NOMO-1 treated with DMSO at 0.1 percent for 48 hours (cell line): Measurements from ENCODE around the gene PRKACA.

ENCODE experiments used
- DNase-seq: peaks from one replicate; lab custom pipeline; 2025; ENCODE audit not compliant: unreplicated experiment; lab: John Stamatoyannopoulos, UW

The PRKACA gene

GRCh38 chr19:14096272-14096992, 21.1 kb downstream of the PRKACA start:
- DNase-seq, result no peak

GRCh38 chr19:14094854-14095253, 22.7 kb downstream of the PRKACA start:
- no peak for DNase-seq

- no peak for DNase-seq
Measured at GRCh38 chr19:14093117-14093823, 24.3 kb downstream of the PRKACA start.

- no peak for DNase-seq
Measured at GRCh38 chr19:14091813-14092462, 25.6 kb downstream of the PRKACA start.

GRCh38 chr19:14091081-14091812, 26.3 kb downstream of the PRKACA start:
- DNase-seq, result peak; percentile 82

GRCh38 chr19:14090509-14091080, 27.0 kb downstream of the PRKACA start, which contains the start of gene SAMD1:
TSS of gene SAMD1 (minus strand) at chr19:14090751.
- DNase-seq, result peak; percentile 82

GRCh38 chr19:14089662-14090508, 27.7 kb downstream of the PRKACA start:
- peak; percentile 22 for DNase-seq

- DNase-seq, result no peak
Measured at GRCh38 chr19:14089412-14089661, 28.2 kb downstream of the PRKACA start.

- no peak for DNase-seq
Measured at GRCh38 chr19:14088634-14089411, 28.7 kb downstream of the PRKACA start.

GRCh38 chr19:14086098-14086497, 31.5 kb downstream of the PRKACA start:
- DNase-seq, result no peak

- no peak for DNase-seq
Measured at GRCh38 chr19:14085309-14085995, 32.1 kb downstream of the PRKACA start, which contains the start of gene C19orf67. TSS of gene C19orf67 (minus strand) at chr19:14085783. CDS start at chr19:14085627, 156 bp downstream.

GRCh38 chr19:14082675-14082960, 34.9 kb downstream of the PRKACA start:
- no peak for DNase-seq

- no peak for DNase-seq
Measured at GRCh38 chr19:14081797-14082674, 35.5 kb downstream of the PRKACA start.

GRCh38 chr19:14080887-14081796, 36.4 kb downstream of the PRKACA start:
- peak; percentile 99 for DNase-seq

GRCh38 chr19:14078411-14078810, 39.2 kb downstream of the PRKACA start:
- DNase-seq, result no peak

- no peak for DNase-seq
Measured at GRCh38 chr19:14073925-14074838, 43.4 kb downstream of the PRKACA start.
